Activated CD8-positive, alpha-beta T cell treated with anti-CD3 and anti-CD28 coated beads for 36 hours (primary cell): ENCODE measurements around the gene NISCH. TPM values are rescaled to one million over a fixed set of nuclear protein-coding genes. Genes with fewer than 3 reads are reported as not detected.
A peak's percentile ranks its signal among the peaks of the same experiment; 100 is the strongest.

Experiments
- ATAC-seq: fragments of 200-7000 bp; cut with Tn5 transposase; one replicate; pipeline ENCODE4 v1.10.0; 2021; ENCODE audit warnings: mild to moderate bottlenecking, moderate library complexity
- CTCF ChIA-PET: fragments of 350-600 bp; sonication (Branson Sonifier 250); formaldehyde crosslinking; loops from one replicate; lab custom pipeline; 2021; ENCODE audit warnings: antibody characterized with exemption; lab: Charles Lee
- POLR2A ChIA-PET: fragments of 350-600 bp; sonication (Branson Sonifier 250); formaldehyde crosslinking; loops from one replicate; lab custom pipeline; 2021; ENCODE audit warnings: antibody characterized with exemption; lab: Charles Lee
- DNase-seq: peaks from one replicate; pipeline ENCODE4 v3.0.0-alpha.2; 2020
- H3K27ac Mint-ChIP-seq: one replicate; pipeline ENCODE4 v1.8.0; 2021; ENCODE audit warnings: mild to moderate bottlenecking, mixed read lengths
- H3K27me3 Mint-ChIP-seq: one replicate; pipeline ENCODE4 v1.8.0; 2021; ENCODE audit warnings: mixed read lengths
- H3K36me3 Mint-ChIP-seq: one replicate; pipeline ENCODE4 v1.8.0; 2021; ENCODE audit warnings: low read depth, mixed read lengths
- H3K4me1 Mint-ChIP-seq: one replicate; pipeline ENCODE4 v1.8.0; 2021; ENCODE audit warnings: low read depth, mixed read lengths
- H3K4me3 Mint-ChIP-seq: one replicate; pipeline ENCODE4 v1.8.0; 2021; ENCODE audit warnings: mild to moderate bottlenecking, moderate library complexity, mixed read lengths
- H3K9me3 Mint-ChIP-seq: one replicate; pipeline ENCODE4 v1.8.0; 2021; ENCODE audit warnings: mixed read lengths
- intact Hi-C: fragments of 100-400 bp; cut with micrococcal nuclease; formaldehyde crosslinking; loops from one replicate; pipeline ENCODE4 v1.10.0; 2022
- total RNA-seq, 2 experiments: library from RNA; stranded (reverse); gene quantifications; one replicate each; pipeline ENCODE4 v1.2.3, GENCODE V29; 2021
- TF ChIP-seq, protein P1 (sequence below): fragments of 200-600 bp; IDR thresholded peaks from one replicate; pipeline ENCODE4 v1.8.0; 2022; ENCODE audit warnings: antibody characterized with exemption, mild to moderate bottlenecking

The NISCH gene
- total RNA-seq, 2 experiments from 2014 or later = 57.1 to 57.4 TPM

DNA sequence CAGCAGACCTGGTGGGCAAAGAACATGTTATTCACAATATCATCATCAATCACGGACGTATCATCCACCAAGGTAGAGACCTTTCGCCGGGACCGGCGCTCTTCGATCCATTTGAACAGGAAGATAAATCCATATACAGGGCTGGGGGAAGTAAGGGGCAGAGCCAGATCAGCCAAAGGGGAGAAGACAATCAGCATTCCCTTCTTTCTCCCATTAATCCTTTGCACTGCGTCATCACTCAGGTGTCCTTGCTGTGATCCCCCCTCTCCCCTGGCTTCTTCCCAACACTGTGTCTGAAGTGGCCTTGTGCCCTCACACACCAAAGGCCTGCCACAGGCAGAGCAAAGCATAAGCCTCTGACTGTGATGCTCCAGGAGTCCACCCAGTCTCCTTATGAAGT lies 46.9 kb upstream of the NISCH start:
- POLR2A ChIA-PET = interaction anchor here (0.6 kb wide), 1 partner anchor 26 kb away, joined by 4 read pairs; no protein-coding TSS in a partner anchor
- CTCF ChIA-PET = interaction anchor here (1.1 kb wide), 1 partner anchor 128 kb away, joined by 3 read pairs; the partner anchor contains the start of gene UQCC5
- ATAC-seq = no peak
- intact Hi-C loops = no loop called here
- Mint-ChIP-seq H3K4me3 (peak overlapping the region; percentile 95), H3K27me3 (no peaks in the 10 kb centered on the region), H3K9me3 (no peaks in the 10 kb centered on the region), H3K27ac (peak overlapping the region; percentile 76), H3K4me1 (peaks cover 38% of the 10 kb centered on the region), H3K36me3 (peaks cover 28% of the 10 kb centered on the region)
- DNase-seq = no peak
- TF ChIP-seq, protein P1, sequence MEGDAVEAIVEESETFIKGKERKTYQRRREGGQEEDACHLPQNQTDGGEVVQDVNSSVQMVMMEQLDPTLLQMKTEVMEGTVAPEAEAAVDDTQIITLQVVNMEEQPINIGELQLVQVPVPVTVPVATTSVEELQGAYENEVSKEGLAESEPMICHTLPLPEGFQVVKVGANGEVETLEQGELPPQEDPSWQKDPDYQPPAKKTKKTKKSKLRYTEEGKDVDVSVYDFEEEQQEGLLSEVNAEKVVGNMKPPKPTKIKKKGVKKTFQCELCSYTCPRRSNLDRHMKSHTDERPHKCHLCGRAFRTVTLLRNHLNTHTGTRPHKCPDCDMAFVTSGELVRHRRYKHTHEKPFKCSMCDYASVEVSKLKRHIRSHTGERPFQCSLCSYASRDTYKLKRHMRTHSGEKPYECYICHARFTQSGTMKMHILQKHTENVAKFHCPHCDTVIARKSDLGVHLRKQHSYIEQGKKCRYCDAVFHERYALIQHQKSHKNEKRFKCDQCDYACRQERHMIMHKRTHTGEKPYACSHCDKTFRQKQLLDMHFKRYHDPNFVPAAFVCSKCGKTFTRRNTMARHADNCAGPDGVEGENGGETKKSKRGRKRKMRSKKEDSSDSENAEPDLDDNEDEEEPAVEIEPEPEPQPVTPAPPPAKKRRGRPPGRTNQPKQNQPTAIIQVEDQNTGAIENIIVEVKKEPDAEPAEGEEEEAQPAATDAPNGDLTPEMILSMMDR = no peak

GRCh38 chr3:52415800-52416199 lies 39.6 kb upstream of the NISCH start:
- H3K36me3 Mint-ChIP-seq = peaks cover 17% of the 10 kb centered on the region
- H3K4me1 Mint-ChIP-seq = peaks cover 26% of the 10 kb centered on the region
- no peak overlapping the region for H3K4me3 Mint-ChIP-seq
- DNase-seq = no peak
- H3K27me3 Mint-ChIP-seq = no peaks in the 10 kb centered on the region
- no peak overlapping the region for H3K27ac Mint-ChIP-seq
- ChIA-PET POLR2A (interaction anchor here (0.9 kb wide), 1 partner anchor 70 kb away, joined by 3 read pairs; no protein-coding TSS in a partner anchor), CTCF (interaction anchor here (1.8 to 5.1 kb wide), 2 partner anchors 13 to 31 kb away, joined by 8 to 104 read pairs; partner anchors contain the start of gene SEMA3G)
- no peaks in the 10 kb centered on the region for H3K9me3 Mint-ChIP-seq
- ATAC-seq = no peak
- TF ChIP-seq, protein P1 = no peak
- intact Hi-C loops = no loop called here

GRCh38 chr3:52420388-52420787 lies 35.0 kb upstream of the NISCH start:
- CTCF ChIA-PET = interaction anchor here (1.5 to 2.2 kb wide), 2 partner anchors 8 kb away, joined by 8 to 16 read pairs; no protein-coding TSS in a partner anchor
- intact Hi-C loops = no loop called here
- POLR2A ChIA-PET = no interaction called here
- Mint-ChIP-seq H3K9me3 (no peaks in the 10 kb centered on the region), H3K4me1 (peaks cover 9% of the 10 kb centered on the region), H3K36me3 (peaks cover 8% of the 10 kb centered on the region), H3K4me3 (no peak overlapping the region), H3K27ac (no peak overlapping the region), H3K27me3 (no peaks in the 10 kb centered on the region)
- DNase-seq = no peak
- ATAC-seq = no peak
- TF ChIP-seq, protein P1 = no peak

DNA sequence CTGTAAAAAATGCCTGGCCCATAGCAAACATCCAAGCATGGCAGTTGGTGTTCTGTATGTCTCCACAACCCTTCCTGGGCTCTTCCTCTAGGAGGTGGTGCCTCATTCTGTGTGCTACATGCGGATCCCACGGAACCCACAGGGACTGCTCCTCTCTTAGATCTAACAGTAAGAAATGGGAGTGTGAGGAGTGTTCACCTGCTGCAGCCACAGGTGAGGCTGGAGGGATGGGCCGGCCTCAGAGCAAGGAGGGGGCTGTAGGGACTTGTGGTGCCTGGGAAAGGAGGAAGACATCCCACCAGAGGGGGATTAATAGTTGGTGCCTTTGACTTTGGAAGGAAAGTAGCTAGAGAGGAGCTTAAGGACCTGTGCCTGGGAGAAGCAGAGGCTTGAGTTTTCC lies 32.7 kb upstream of the NISCH start:
- ATAC-seq (no peak), DNase-seq (no peak)
- Mint-ChIP-seq H3K27me3 (no peaks in the 10 kb centered on the region), H3K4me1 (peaks cover under 1% of the 10 kb centered on the region), H3K36me3 (peaks cover under 1% of the 10 kb centered on the region), H3K27ac (no peak overlapping the region), H3K4me3 (no peak overlapping the region), H3K9me3 (no peaks in the 10 kb centered on the region)
- POLR2A ChIA-PET = interaction anchor here (1.0 kb wide), 1 partner anchor 9 kb away, joined by 3 read pairs; no protein-coding TSS in a partner anchor
- CTCF ChIA-PET = interaction anchor here (1.0 to 1.3 kb wide), 3 partner anchors 10 to 83 kb away, joined by 3 to 9 read pairs (median 6); partner anchors contain the start of gene SEMA3G
- intact Hi-C loops = no loop called here
- TF ChIP-seq, protein P1 = no peak

GRCh38 chr3:52423173-52423572 lies 32.2 kb upstream of the NISCH start:
- no peak for DNase-seq
- intact Hi-C loops = no loop called here
- ATAC-seq = no peak
- Mint-ChIP-seq H3K4me3 (no peak overlapping the region), H3K4me1 (no peaks in the 10 kb centered on the region), H3K9me3 (no peaks in the 10 kb centered on the region), H3K36me3 (no peaks in the 10 kb centered on the region), H3K27me3 (no peaks in the 10 kb centered on the region), H3K27ac (no peak overlapping the region)
- TF ChIP-seq, protein P1 = no peak
- ChIA-PET POLR2A (interaction anchor here (1.0 kb wide), 1 partner anchor 10 kb away, joined by 3 read pairs; no protein-coding TSS in a partner anchor), CTCF (interaction anchor here (0.6 to 1.3 kb wide), 3 partner anchors 11 to 83 kb away, joined by 3 to 9 read pairs (median 6); partner anchors contain the start of gene SEMA3G)
